Fibroblast of upper back skin (primary cell): Measurements from ENCODE around the gene SHB.
A peak's percentile ranks its signal among the peaks of the same experiment; 100 is the strongest.

Experiments
- DNase-seq: peaks from one replicate; pipeline ENCODE4 v3.0.0-alpha.2; 2013

Gene SHB

DNA sequence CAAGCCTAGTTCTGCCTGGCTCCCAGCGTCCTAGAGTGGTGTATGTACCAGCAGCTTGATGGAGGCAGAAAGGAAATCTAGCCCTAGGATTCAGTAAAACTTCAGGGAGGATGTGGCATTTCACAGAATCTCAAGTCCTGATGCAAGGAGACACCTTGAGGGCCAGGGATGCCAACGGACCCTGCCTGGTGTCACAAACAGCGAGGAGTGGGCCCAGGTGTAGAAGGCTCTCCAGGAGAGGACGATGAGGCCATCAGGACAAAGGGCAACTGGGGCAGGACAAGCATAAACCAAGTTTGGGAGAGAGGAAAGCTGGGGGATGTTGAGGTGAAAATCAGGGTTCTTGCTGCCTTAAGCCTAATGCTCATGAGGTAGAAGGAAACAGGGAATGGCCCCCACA, 83.0 kb downstream of the SHB start:
- no peak for DNase-seq

DNA sequence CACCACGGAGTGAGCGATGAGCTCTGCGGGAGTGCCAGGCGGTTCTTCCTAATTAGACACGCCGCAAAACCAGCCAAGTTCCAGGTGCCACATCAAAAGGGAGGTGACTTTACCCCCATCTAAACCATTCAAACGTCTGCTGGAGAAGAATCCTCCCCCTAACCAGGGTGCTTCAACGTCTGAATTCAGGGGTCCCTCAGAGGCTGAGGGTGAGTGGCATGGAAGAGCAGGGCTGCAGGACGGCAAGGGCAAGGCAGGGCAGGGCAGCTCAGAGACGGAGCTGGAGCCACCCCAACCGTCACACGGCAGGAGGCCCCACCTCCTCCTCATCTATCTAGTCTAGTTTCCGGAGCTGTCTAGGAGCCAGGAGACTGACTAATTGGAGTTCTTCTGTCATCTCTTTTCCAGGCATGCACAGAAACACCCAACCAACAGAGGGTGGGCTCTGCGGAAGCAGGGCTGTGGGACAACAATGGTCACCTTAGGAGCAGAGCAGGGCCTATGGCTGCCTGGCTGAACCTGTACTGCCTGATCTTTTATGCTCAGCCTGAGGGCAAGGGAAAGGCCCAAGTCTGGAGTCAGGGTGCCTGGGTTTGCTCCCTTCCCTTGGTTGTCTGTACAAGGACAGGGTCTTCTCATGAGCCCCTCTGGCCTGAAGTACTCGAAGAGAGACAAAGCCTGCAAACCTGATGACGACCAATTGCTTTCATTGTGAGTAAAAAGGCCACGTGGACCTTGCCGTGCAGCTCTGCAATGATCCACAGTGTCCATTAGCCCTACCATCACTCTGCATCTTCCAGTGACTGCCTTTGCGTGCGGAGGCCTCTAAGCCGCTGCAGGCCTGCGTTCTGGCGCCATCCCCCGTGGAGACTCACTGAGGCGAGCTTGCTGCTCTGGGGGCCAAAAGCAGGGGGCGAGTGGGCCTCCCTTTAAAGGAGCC, 84.1 kb downstream of the SHB start:
- peak; percentile 83 for DNase-seq

GRCh38 chr9:37984278-37984671, 84.8 kb downstream of the SHB start:
- no peak for DNase-seq

DNA sequence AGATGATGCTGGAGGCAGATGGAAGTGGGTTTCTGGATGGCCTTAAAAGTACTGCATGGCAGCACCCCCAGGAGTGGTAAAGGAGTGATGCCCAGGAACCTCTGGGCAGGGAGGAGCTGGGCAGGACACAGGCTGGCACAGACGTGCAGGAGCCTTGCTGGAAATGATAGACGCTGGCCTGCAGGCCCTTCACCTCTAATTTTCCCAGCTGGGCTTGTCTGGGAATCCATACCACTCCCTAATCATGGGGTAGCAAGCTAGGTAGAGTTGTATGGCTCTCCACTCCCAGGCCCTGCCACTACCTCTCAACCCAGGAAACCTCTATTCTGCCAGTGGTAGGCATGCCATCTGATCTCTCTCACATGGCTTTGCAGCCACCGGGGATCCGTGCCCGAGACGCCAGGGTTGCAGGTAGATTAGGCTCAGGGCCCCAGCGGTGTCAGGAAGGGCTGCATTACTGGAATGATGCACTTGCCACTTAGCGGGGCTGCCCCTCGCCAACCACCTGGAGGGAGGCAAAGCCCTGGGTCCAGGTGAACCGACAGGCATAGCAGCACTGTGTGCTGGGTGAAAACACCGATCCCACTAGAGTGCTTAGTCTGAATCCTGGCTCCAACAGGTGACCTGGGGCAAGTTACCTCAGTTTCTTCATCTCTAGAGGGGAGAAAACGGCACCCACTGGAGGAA, 85.5 kb downstream of the SHB start:
- DNase-seq, result no peak

GRCh38 chr9:37979844-37980243, 89.2 kb downstream of the SHB start:
- peak; percentile 31 for DNase-seq

GRCh38 chr9:37978983-37979382, 90.0 kb downstream of the SHB start:
- no peak for DNase-seq

- no peak for DNase-seq
These were observed 90.6 kb downstream of the SHB start for GRCh38 chr9:37978481-37978864.

- no peak for DNase-seq
These were observed 91.1 kb downstream of the SHB start for GRCh38 chr9:37977851-37978480.

- peak; percentile 79 for DNase-seq
These were observed 92.1 kb downstream of the SHB start for GRCh38 chr9:37976714-37977477.

GRCh38 chr9:37975639-37976038, 93.4 kb downstream of the SHB start:
- no peak for DNase-seq

GRCh38 chr9:37974506-37975173, 94.4 kb downstream of the SHB start:
- no peak for DNase-seq

DNA sequence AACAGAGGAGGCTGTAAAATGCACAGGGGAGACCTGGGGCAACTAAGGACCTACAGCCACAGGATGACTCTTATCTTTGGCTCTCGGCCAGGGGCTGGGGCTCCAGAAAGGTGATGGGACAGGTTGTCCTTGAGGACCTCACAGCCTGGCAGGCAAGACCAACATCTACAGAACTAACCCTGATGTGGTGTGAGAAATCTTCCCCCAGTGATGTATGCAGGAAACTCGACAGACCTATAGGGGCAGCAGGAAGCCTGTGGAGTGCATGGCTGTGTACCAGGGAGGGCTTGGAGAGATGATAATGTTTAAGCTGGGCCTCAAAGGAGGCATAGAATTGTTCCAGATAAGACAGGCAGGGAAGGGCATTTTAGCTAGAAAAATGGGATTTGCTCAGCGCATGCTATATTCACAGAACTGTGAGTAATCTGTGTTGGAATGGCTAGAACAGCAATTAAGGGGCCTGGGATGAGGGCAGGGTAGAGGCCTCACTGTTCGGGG, 96.6 kb downstream of the SHB start:
- peak; percentile 35 for DNase-seq

DNA sequence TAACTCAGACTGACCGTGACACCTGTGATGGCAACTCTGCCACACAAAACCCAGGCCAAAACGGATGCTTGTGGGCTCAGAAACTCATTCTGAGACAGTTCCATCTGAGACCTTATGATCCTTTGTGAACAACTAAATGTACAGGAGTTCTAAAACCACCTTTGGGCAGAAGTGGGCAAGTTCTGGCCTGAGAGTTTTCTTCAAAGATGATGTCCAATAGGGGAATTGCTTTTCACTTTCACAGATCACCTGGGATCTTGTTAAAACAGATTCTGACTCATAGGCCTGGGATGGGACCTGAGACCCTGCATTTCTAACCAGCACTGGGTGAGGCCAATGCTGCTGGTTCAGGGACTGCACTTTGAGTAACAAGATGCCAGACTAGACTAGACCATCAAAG, 97.3 kb downstream of the SHB start:
- DNase-seq, result no peak

DNA sequence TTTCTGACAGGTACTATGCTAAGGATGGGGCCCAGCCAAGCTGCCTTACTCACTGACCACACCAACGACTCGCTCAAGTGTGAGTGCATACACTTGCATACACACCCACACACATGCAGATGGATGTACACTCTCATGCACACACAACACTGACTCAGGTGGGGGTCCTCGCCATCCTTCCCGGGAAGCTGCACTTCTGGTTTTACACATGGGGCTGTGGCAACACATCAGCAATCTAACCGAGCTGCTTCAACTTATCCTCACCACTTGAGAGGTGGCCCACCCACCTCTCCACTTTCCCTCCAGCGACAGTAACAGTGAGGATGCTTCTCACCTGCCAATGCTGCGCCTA, 97.9 kb downstream of the SHB start:
- DNase-seq, result peak; percentile 16

DNA sequence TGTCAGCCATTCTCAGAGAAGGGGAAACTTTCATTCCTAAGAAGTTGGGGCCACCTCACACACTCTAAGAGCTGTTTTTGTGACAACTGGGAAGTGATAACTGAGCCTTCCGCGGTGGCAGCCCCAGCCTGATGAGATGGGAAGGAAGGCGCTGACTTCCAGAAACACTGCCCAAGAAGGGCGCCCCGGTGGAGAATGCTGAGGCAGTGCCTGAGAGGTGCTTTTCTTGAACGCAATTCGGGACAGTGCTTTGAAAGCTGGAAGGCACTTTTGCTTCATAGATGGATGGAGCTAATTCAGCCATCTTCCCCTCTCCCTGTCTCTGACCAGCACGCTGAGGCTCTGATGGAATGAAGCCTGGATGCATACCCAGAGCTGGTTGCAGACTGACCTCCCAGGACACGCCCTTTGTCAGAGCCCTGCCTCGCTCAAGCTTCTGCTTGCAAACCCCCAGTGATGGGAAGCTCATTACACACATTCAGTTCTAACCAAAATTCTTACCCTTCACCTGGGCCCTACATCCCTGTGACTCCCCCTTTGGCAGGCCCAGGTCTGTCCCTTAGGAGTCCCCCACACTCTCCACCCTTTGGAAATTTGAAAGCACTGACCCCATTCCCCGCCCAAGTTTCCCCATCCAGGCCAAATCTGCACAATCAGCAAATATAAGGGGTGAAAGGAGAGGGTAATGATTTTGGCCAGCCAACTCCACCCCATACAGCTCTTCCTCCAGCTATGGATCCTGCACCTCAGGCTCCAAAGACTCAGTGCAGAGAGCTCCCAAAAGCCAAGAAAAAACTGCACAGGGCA, 98.5 kb downstream of the SHB start:
- DNase-seq, result no peak

- no peak for DNase-seq
These were observed 99.3 kb downstream of the SHB start for GRCh38 chr9:37969558-37970300.

- no peak for DNase-seq
These were observed 99.9 kb downstream of the SHB start for GRCh38 chr9:37969130-37969529.

DNA sequence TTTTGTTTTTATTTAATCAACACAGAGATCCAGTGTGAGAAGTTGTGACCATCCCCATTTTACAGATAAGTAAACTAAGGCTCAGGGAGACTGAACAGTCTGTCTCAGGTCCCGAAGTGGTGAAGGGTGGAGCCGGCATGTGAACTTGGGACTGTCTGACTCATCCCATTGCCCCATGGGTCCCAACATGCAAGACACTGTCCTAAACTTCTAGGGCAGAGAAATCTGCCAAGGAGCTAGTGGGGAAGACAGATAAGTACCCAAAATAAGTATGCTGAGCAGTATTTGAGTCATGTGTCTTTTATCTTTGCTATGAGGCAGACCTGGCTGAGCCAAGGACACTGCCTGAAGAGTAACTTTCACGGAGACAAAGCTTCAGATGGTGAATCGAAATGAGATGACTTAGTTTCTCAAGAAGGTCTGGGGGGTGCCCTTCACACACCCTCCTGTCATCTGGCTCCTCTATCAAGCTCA, 100.8 kb downstream of the SHB start:
- peak; percentile 34 for DNase-seq

- no peak for DNase-seq
These were observed 101.3 kb downstream of the SHB start for GRCh38 chr9:37967761-37968080.

DNA sequence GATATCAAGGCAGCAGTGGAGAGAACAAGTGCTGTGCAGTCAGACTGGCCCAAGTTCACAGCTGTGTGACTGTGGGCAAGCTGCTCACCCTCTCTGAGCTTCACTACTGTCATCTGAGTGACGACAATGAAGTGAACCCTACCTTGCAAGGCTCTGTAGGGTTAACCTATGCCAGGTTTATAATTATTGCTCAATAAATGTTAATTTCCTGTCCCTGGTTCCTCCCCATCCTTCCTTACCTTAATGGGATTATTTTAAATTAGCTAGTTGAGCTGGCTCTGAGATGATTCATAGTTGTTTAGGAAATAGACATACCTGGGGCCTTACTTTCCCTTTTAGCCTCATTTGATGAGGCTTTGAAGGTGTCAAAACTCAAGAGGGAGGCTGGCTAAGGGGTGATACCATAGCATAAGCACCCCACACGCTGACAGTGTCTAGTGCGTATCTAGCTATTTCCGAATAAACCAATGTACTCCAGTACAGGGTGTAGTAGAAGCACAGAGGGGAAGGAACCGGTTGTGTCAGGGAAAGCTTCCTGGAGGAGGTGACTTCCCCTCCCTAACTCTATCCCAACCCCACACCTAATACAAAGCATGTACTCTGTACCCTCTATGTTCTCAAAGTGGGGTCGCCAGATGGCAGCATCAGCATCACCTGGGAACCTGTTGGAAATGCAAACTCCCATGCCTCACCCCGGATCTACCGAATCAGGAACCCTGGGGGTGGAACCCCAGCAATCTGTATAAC, 101.8 kb downstream of the SHB start:
- no peak for DNase-seq
